ENCODE results near the gene FADS2.

Gene FADS2

GRCh38 chr11:61895046-61895717 is 67.1 kb downstream of the FADS2 start:
- no peak for TF ChIP-seq GATA3 (IDR thresholded peaks at IDR 0.05; ENCODE audit: low read depth, low read length)
- TF ChIP-seq GATA2 (IDR thresholded peaks at IDR 0.05; ENCODE audit: low read depth, low read length): no peak

DNA sequence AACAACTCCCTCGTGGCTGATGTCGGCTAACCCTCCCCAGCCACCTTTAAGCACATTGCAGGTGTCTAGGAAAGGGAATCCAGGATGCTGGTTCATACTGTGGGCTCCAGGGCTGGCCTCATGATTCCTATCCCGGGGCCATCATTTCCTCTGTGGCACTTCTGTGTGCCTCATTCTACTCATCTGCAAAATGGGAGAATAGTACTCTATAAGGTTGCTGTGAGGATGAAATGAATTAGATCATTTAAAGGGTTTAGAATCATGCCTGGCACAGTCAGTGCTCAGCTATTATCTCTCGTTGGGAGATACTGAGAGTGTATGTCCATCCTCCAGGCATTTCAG is 67.6 kb downstream of the FADS2 start:
- no peak for TF ChIP-seq GATA2 (IDR thresholded peaks at IDR 0.05; ENCODE audit: low read depth, low read length)
- TF ChIP-seq GATA3 (IDR thresholded peaks at IDR 0.05; ENCODE audit: low read depth, low read length): no peak

GRCh38 chr11:61896665-61897386 is 68.7 kb downstream of the FADS2 start:
- TF ChIP-seq GATA2 (IDR thresholded peaks at IDR 0.05; ENCODE audit: low read depth, low read length) (no peak), GATA3 (IDR thresholded peaks at IDR 0.05; ENCODE audit: low read depth, low read length) (no peak)

- TF ChIP-seq GATA2 (IDR thresholded peaks at IDR 0.05; ENCODE audit: low read depth, low read length) (no peak), GATA3 (IDR thresholded peaks at IDR 0.05; ENCODE audit: low read depth, low read length) (no peak)
Measured at GRCh38 chr11:61897387-61898246, 69.5 kb downstream of the FADS2 start.

- no peak for TF ChIP-seq GATA3 (IDR thresholded peaks at IDR 0.05; ENCODE audit: low read depth, low read length)
- TF ChIP-seq GATA2 (IDR thresholded peaks at IDR 0.05; ENCODE audit: low read depth, low read length): no peak
Measured at GRCh38 chr11:61898247-61898582, 70.1 kb downstream of the FADS2 start.

DNA sequence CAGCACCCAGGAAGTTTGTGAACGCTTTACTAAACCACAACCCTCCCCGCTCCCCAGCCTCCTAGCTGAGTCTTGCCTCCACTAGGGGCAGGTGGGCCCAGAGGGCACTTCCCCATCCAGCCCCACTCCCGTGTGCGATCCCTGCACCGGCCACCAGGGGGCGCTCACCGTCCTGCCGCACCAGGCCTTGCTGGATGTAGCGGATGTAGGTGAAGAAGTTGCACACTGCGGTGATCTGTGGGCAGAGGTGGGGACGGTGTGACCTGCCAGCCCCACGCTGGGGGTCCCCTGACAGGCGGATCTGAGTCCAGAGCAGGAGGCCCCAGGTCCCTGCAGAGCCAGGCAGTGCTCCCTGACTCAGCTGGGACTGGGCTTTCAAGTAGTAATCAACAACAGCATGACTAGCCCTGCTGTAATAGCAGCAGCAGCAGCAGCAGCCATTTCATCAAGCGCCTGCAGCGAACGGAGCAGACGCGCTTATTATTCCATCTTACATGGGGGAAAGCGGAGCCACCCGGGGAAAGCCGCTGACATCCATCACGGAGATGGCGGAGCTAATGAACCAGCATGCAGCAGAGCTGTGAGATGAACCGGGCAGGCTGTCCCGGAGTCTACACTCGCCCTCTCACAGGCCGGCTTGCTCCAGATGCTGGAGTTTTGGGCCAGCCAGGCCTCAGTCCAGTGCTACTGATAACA is 71.2 kb downstream of the FADS2 start:
- TF ChIP-seq GATA3 (IDR thresholded peaks at IDR 0.05; ENCODE audit: low read depth, low read length): no peak
- no peak for TF ChIP-seq GATA2 (IDR thresholded peaks at IDR 0.05; ENCODE audit: low read depth, low read length)

DNA sequence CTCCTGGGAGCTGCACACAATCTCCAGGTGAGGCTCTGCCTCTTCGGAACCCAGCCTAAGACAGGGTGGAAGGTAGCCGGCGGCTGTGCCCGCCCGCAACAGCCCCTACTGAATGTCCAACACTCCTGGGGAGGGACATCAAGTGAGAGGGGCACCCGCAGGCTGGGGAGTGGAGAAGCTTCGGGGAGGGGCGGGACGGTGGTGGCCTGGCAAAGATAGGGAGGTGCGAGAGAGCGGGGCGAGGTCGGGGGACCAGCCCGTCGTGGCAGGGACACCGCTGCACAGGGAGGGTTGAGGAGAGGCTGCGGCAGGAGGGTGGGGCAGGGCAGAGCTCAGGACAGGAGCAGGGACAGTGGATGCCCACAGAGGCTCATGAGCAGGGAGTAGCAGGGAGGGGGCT is 72.2 kb downstream of the FADS2 start:
- TF ChIP-seq GATA3 (IDR thresholded peaks at IDR 0.05; ENCODE audit: low read depth, low read length) (no peak), GATA2 (IDR thresholded peaks at IDR 0.05; ENCODE audit: low read depth, low read length) (no peak)

DNA sequence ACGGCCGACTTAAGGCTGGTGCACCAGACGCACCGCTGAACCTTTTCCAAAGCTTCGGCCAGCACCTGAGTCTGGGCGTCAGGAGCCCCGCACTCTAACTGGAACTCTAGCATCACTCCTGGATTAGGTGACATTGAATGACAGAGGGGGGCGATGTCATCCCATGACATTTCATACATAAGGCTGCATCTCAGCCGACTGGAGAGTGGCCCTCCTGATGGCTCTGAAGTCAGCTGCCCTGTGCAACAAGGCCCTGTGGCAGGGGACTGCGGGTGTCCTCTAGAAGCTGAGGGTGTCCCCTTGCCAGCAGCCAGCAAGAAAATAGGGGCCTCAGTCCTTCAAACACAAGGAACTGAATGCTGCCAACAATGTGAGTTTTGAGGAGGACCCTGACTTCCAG is 73.3 kb downstream of the FADS2 start:
- TF ChIP-seq GATA3 (IDR thresholded peaks at IDR 0.05; ENCODE audit: low read depth, low read length) (no peak), GATA2 (IDR thresholded peaks at IDR 0.05; ENCODE audit: low read depth, low read length) (no peak)

GRCh38 chr11:61902313-61902712 is 74.2 kb downstream of the FADS2 start:
- no peak for TF ChIP-seq GATA2 (IDR thresholded peaks at IDR 0.05; ENCODE audit: low read depth, low read length)
- no peak for TF ChIP-seq GATA3 (IDR thresholded peaks at IDR 0.05; ENCODE audit: low read depth, low read length)

DNA sequence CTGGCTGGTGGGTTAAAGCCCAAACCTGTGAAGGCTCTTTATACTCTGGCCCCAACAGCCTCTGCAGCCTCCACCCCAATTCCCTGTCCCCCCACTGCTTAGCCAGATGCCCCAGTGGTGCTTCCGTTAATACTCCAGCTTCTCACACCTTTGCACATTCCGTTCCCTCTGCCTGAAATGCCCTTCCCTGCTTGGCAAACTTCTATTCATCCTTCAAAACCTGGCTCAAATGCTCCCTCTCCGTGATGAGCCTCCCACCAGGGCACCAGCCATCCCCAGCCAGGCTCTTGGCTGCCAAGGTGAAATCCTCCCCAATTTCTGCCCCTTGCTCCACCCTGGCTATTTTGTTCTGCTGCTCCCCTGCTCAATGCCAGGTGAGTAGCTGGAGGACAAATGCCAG is 75.7 kb downstream of the FADS2 start:
- TF ChIP-seq GATA2 (IDR thresholded peaks at IDR 0.05; ENCODE audit: low read depth, low read length) (no peak), GATA3 (IDR thresholded peaks at IDR 0.05; ENCODE audit: low read depth, low read length) (no peak)

- TF ChIP-seq GATA3 (IDR thresholded peaks at IDR 0.05; ENCODE audit: low read depth, low read length): no peak
Measured at GRCh38 chr11:61904539-61905048, 76.5 kb downstream of the FADS2 start.

DNA sequence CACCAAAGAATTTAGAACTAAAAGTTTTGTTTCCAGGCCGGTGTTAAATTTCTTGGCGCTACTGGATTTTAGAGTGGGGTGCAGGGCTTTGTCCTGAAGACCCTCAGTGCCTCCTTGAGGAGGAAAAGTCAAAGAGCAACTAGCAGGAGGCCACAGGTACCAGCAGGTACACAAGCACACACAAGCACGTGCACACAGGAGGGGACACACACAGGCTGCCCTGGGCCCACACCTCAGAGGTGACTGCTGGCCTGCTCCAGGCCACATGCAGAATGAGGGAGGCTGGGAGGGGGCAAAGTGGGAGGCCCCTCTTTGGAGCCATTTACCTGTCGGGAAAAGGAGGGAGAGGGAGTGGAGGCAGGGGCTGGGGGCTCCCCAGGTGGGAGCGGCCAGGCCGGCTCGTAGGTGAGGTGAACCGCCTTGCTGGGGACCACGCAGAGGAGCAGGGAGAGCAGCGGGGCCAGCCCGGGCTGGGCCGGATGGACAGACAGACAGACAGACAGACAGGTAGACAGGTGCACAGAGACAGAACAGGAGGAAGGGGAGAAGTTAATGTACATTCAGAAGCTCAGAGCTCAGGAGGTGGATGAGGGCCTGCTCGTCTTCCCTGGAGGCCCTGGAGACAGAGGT is 77.1 kb downstream of the FADS2 start:
- no peak for TF ChIP-seq GATA2 (IDR thresholded peaks at IDR 0.05; ENCODE audit: low read depth, low read length)
- no peak for TF ChIP-seq GATA3 (IDR thresholded peaks at IDR 0.05; ENCODE audit: low read depth, low read length)

DNA sequence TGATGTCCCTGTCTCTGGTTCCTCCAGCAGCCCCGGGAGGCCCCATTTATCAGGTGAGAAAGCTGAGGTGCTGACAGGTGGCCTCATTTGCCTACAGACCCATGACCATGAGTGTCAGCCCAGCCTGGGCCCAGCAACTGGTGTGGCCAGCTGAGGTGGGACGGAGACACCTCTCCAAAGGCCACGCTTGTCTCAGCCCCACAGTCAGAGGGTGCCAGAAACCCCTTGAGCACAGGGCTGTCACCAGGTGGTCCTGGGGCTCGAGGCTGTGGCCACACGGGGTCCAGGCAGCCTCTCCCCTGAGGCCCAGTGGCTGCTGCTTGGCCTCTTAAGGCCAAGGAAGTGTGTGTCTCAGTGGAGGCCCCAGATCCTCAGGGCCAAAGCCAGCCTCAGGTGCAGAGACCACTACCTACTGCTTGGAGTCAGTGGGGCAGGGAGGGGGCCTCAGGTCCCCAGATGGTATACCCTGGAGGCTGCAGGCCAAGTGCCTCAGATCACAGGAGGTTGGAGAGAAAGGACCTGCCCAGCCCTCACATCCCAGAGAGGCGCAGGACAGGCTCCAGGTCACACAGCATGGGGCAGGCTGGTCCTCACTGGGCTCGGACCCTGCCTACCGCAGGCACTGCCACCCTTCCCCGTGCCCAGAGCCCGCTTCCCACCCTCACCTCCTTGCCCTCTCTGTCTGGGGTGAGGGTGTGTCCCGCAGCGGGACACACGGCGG is 77.9 kb downstream of the FADS2 start:
- no peak for TF ChIP-seq GATA2 (IDR thresholded peaks at IDR 0.05; ENCODE audit: low read depth, low read length)
- no peak for TF ChIP-seq GATA3 (IDR thresholded peaks at IDR 0.05; ENCODE audit: low read depth, low read length)
